RWPE2 (cell line): ENCODE results near the gene ARFGAP3.
A peak's percentile ranks its signal among the peaks of the same experiment; 100 is the strongest.

Experiments used
- ATAC-seq: fragments of 200-7000 bp; cut with Tn5 transposase; 3 replicates; pipeline ENCODE4 v1.9.1; 2021; ENCODE audit warnings: low read depth
- DNase-seq: peaks from one replicate; pipeline ENCODE4 v3.0.0-alpha.2; 2020; ENCODE audit warnings: low spot score
- H3K27ac ChIP-seq: fragments of 450-650 bp; 2 replicates; pipeline ENCODE4 v1.5.1; 2017; ENCODE audit warnings: mild to moderate bottlenecking; ENCODE audit not compliant: poor library complexity, severe bottlenecking
- H3K27me3 ChIP-seq: fragments of 250-450 bp; sonication (Bioruptor Pico); 2 replicates; pipeline ENCODE4 v1.5.1; 2021; ENCODE audit warnings: mild to moderate bottlenecking, moderate library complexity; ENCODE audit not compliant: insufficient read depth, poor library complexity, severe bottlenecking
- H3K36me3 ChIP-seq: fragments of 250-450 bp; sonication (Bioruptor Pico); 2 replicates; pipeline ENCODE4 v1.5.1; 2020; ENCODE audit warnings: low read depth, mild to moderate bottlenecking, moderate library complexity
- H3K4me1 ChIP-seq: fragments of 250-450 bp; sonication (Bioruptor Pico); 2 replicates; pipeline ENCODE4 v1.5.1; 2021; ENCODE audit warnings: mild to moderate bottlenecking, moderate library complexity; ENCODE audit not compliant: insufficient read depth, poor library complexity, severe bottlenecking
- H3K4me3 ChIP-seq: fragments of 250-450 bp; sonication (Bioruptor Pico); 2 replicates; pipeline ENCODE4 v1.5.1; 2021; ENCODE audit warnings: mild to moderate bottlenecking, moderate library complexity; ENCODE audit not compliant: severe bottlenecking
- H3K9me3 ChIP-seq: fragments of 250-450 bp; sonication (Bioruptor Pico); 2 replicates; pipeline ENCODE4 v1.5.1; 2021; ENCODE audit warnings: mild to moderate bottlenecking, moderate library complexity; ENCODE audit not compliant: severe bottlenecking
- TF ChIP-seq, protein P1 (sequence below): fragments of 450-650 bp; IDR thresholded peaks from one replicate; pipeline ENCODE4 v1.5.1; 2017; ENCODE audit warnings: mild to moderate bottlenecking, moderate library complexity; ENCODE audit not compliant: poor library complexity, severe bottlenecking

The ARFGAP3 gene

GRCh38 chr22:42857845-42858481 lies 890 bp upstream of the ARFGAP3 start:
- Histone ChIP-seq H3K36me3 (no peaks in the 10 kb centered on the region), H3K27ac (peak overlapping the region; percentile 73), H3K4me3 (no peak overlapping the region), H3K4me1 (peaks cover 21% of the 10 kb centered on the region), H3K9me3 (no peaks in the 10 kb centered on the region), H3K27me3 (no peaks in the 10 kb centered on the region)
- TF ChIP-seq, protein P1, sequence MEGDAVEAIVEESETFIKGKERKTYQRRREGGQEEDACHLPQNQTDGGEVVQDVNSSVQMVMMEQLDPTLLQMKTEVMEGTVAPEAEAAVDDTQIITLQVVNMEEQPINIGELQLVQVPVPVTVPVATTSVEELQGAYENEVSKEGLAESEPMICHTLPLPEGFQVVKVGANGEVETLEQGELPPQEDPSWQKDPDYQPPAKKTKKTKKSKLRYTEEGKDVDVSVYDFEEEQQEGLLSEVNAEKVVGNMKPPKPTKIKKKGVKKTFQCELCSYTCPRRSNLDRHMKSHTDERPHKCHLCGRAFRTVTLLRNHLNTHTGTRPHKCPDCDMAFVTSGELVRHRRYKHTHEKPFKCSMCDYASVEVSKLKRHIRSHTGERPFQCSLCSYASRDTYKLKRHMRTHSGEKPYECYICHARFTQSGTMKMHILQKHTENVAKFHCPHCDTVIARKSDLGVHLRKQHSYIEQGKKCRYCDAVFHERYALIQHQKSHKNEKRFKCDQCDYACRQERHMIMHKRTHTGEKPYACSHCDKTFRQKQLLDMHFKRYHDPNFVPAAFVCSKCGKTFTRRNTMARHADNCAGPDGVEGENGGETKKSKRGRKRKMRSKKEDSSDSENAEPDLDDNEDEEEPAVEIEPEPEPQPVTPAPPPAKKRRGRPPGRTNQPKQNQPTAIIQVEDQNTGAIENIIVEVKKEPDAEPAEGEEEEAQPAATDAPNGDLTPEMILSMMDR, result no peak
- ATAC-seq (no peak), DNase-seq (no peak)

GRCh38 chr22:42856179-42856864 lies 751 bp downstream of the ARFGAP3 start:
- ATAC-seq (peak; percentile 4; the same call in 1 of the 3 replicates), DNase-seq (no peak)
- Histone ChIP-seq H3K9me3 (no peaks in the 10 kb centered on the region), H3K27me3 (no peaks in the 10 kb centered on the region), H3K4me3 (peak overlapping the region; percentile 63), H3K4me1 (peaks cover 12% of the 10 kb centered on the region), H3K27ac (peak overlapping the region; percentile 73), H3K36me3 (no peaks in the 10 kb centered on the region)
- TF ChIP-seq, protein P1, result no peak

DNA sequence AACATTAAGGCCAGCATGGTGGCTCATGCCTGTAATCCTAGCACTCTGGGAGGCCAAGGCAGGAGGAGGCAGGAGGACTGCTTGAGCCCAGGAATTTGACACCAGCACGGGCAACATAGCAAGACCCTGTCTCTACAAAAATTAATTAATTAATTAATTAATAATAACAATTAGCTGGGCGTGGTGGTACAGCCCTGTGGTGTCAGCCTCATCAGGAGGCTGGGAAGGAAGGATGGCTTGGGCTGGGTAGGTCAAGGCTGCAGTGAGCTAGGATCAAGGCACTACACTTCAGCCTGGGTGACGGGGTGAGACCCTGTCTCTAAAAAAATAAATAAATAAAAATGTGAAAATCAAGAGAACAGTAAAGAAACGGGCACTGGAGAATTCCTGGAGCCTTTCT lies 1.4 kb downstream of the ARFGAP3 start:
- no peaks in the 10 kb centered on the region for H3K36me3 ChIP-seq
- H3K27me3 ChIP-seq, result no peaks in the 10 kb centered on the region
- H3K9me3 ChIP-seq, result no peaks in the 10 kb centered on the region
- no peak for ATAC-seq
- H3K4me3 ChIP-seq, result peak overlapping the region; percentile 63
- H3K4me1 ChIP-seq, result peaks cover 12% of the 10 kb centered on the region
- DNase-seq, result no peak
- H3K27ac ChIP-seq, result peak overlapping the region; percentile 73
- TF ChIP-seq, protein P1, result no peak

DNA sequence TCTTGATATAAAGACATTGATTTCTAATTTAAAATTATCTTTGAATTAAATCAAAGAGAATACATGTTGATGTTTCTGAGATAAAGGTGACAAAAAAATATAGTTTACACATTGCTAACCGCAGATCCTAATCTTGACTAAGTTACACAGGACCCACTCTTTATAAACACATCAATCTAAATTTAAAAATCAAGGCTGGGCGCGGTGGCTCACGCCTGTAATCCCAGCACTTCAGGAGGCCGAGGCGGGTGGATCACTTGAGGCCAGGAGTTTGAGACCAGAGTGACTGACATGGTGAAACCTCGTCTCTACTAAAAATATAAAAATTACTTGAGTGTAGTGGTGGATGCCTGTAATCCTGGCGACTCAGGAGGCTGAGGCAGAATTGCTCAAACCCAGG lies 1.9 kb downstream of the ARFGAP3 start:
- no peak overlapping the region for H3K4me3 ChIP-seq
- TF ChIP-seq, protein P1, result no peak
- peaks cover 12% of the 10 kb centered on the region for H3K4me1 ChIP-seq
- H3K27me3 ChIP-seq, result no peaks in the 10 kb centered on the region
- H3K9me3 ChIP-seq, result no peaks in the 10 kb centered on the region
- H3K36me3 ChIP-seq, result no peaks in the 10 kb centered on the region
- DNase-seq (no peak), ATAC-seq (no peak)
- H3K27ac ChIP-seq, result no peak overlapping the region
